ENCODE measurements around the gene MYT1.

The MYT1 gene

DNA sequence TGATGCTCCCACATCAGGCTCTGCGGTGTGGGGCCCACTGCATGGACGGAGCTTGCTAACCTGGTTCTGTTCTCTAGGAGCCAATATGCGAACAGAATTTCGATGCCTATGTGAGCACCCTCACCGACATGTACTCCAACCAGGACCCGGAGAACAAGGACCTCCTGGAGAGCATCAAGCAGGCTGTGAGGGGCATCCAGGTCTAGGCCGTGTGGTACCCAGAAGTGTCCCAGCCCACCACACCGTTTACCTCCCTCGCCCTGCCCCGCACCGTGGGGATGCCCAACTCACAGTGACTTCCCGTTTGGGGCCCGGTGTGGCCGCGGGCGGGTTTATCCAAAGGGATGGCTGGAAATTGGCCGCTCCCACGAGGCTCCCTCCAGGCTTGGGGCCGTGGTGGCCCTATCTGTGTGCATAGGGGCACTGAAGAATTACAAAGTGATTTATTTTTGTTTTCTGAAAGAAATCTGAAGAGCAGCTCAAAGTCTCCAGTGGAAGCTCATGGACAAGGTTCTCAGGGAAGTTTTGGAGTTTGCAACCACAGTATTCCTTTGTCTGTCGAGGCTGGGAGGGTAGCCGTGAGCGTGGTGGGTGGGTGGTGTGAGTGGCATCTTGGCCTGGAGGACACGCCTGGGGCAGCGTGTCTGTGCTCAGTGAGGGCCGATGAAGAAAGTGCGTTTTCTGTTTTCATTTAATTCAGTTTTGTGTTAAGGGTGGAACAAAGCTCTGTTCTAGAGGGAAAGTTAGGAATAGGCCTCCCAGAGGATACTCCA lies 76.2 kb downstream of the MYT1 start:
- Histone ChIP-seq H2BK12ac (ENCODE audit: low read length) (no peak overlapping the region), H3K9ac (ENCODE audit: low read depth, low read length, poor library complexity) (no peak overlapping the region), H3K4me3 (ENCODE audit: low read length in 2 of 2) (no peak overlapping the region), H2BK15ac (ENCODE audit: low read length) (no peak overlapping the region), H3K18ac (ENCODE audit: low read length) (peak overlapping the region; percentile 23), H3K27ac (replicated peaks; ENCODE audit: low read length) (no peak overlapping the region), H3K23ac (ENCODE audit: low read depth, low read length, poor library complexity) (no peak overlapping the region), H2BK120ac (ENCODE audit: low read depth, low read length) (no peak overlapping the region), H3K79me1 (ENCODE audit: low read depth, low read length) (no peaks in the 10 kb centered on the region), H4K91ac (ENCODE audit: low read depth, low read length, poor library complexity) (no peak overlapping the region), H3K4me1 (ENCODE audit: control insufficient read depth in 2 of 2, insufficient read depth in 1 of 2, low read depth in 1 of 2, low read length in 2 of 2) (peaks cover 3 to 10% of the 10 kb centered on the region in 2 donors), H2AFZ (ENCODE audit: low read length) (no peak overlapping the region), H3K4me2 (ENCODE audit: insufficient read depth, low read length, poor library complexity, severe bottlenecking) (no peak overlapping the region), H2AK5ac (ENCODE audit: low read depth, low read length) (no peak overlapping the region), H3K4ac (ENCODE audit: low read length) (no peak overlapping the region), H3K27me3 (ENCODE audit: control insufficient read depth in 3 of 3, insufficient read depth in 3 of 3, low read depth in 1 of 3, low read length in 3 of 3) (peaks cover 0 to 11% (median 0%) of the 10 kb centered on the region in 3 experiments), H2BK5ac (ENCODE audit: low read length) (no peak overlapping the region), H3K9me3 (replicated peaks in 1 of 2; ENCODE audit: control insufficient read depth in 2 of 2, insufficient read depth in 1 of 2, low read depth in 1 of 2, low read length in 2 of 2) (peaks cover 6 to 12% of the 10 kb centered on the region in 2 donors), H4K8ac (ENCODE audit: low read depth, low read length) (no peak overlapping the region), H3K36me3 (replicated peaks in 1 of 2; ENCODE audit: control insufficient read depth in 2 of 2, insufficient read depth in 2 of 2, low read length in 2 of 2) (peaks cover 0 to 2% of the 10 kb centered on the region in 2 donors), H3K14ac (ENCODE audit: low read length) (no peak overlapping the region)
- no CpG with 5 or more reads among the region's 26 CpGs for WGBS, 2 donors (ENCODE audit: extremely low coverage in 2 of 2, insufficient read length in 2 of 2, insufficient replicate concordance in 1 of 2)
- DNase-seq (ENCODE audit: low spot score): no peak

DNA sequence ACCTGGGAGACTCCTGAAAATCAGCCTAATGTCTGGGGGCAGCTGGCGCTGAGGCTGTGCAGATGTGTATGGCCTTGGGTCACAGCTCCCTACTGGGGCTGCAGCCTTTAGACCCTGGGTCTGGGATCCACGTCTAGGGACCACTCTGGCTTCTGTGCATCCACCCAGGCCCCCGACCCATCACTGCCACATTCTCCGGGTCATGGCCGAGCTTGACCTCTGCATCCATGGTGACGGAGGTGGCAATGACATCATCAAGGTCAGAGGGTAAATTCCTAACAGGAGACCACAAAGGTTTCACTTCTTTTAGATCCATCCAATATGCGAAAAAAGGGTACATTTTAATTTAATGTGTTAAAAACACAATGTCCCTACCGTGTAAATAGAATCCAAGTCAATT lies 76.8 kb downstream of the MYT1 start:
- Histone ChIP-seq H2BK15ac (ENCODE audit: low read length) (no peak overlapping the region), H3K14ac (ENCODE audit: low read length) (peak overlapping the region; percentile 31), H2AFZ (ENCODE audit: low read length) (no peak overlapping the region), H3K18ac (ENCODE audit: low read length) (no peak overlapping the region), H3K27me3 (ENCODE audit: control insufficient read depth in 3 of 3, insufficient read depth in 3 of 3, low read depth in 1 of 3, low read length in 3 of 3) (peaks cover 0 to 14% (median 0%) of the 10 kb centered on the region in 3 experiments), H3K27ac (replicated peaks; ENCODE audit: low read length) (no peak overlapping the region), H3K4ac (ENCODE audit: low read length) (no peak overlapping the region), H3K79me1 (ENCODE audit: low read depth, low read length) (no peaks in the 10 kb centered on the region), H2BK5ac (ENCODE audit: low read length) (no peak overlapping the region), H3K4me1 (ENCODE audit: control insufficient read depth in 2 of 2, insufficient read depth in 1 of 2, low read depth in 1 of 2, low read length in 2 of 2) (peaks cover 3 to 10% of the 10 kb centered on the region in 2 donors), H3K4me3 (ENCODE audit: low read length in 2 of 2) (no peak overlapping the region), H3K9me3 (replicated peaks in 1 of 2; ENCODE audit: control insufficient read depth in 2 of 2, insufficient read depth in 1 of 2, low read depth in 1 of 2, low read length in 2 of 2) (peaks cover 6 to 12% of the 10 kb centered on the region in 2 donors), H2BK120ac (ENCODE audit: low read depth, low read length) (no peak overlapping the region), H4K8ac (ENCODE audit: low read depth, low read length) (no peak overlapping the region), H4K91ac (ENCODE audit: low read depth, low read length, poor library complexity) (no peak overlapping the region), H3K23ac (ENCODE audit: low read depth, low read length, poor library complexity) (no peak overlapping the region), H2BK12ac (ENCODE audit: low read length) (no peak overlapping the region), H3K4me2 (ENCODE audit: insufficient read depth, low read length, poor library complexity, severe bottlenecking) (no peak overlapping the region), H2AK5ac (ENCODE audit: low read depth, low read length) (no peak overlapping the region), H3K9ac (ENCODE audit: low read depth, low read length, poor library complexity) (no peak overlapping the region), H3K36me3 (replicated peaks in 1 of 2; ENCODE audit: control insufficient read depth in 2 of 2, insufficient read depth in 2 of 2, low read length in 2 of 2) (peaks cover 0 to 2% of the 10 kb centered on the region in 2 donors)
- WGBS, 2 donors (ENCODE audit: extremely low coverage in 2 of 2, insufficient read length in 2 of 2, insufficient replicate concordance in 1 of 2): no CpG with 5 or more reads among the region's 8 CpGs
- DNase-seq (ENCODE audit: low spot score): no peak

DNA sequence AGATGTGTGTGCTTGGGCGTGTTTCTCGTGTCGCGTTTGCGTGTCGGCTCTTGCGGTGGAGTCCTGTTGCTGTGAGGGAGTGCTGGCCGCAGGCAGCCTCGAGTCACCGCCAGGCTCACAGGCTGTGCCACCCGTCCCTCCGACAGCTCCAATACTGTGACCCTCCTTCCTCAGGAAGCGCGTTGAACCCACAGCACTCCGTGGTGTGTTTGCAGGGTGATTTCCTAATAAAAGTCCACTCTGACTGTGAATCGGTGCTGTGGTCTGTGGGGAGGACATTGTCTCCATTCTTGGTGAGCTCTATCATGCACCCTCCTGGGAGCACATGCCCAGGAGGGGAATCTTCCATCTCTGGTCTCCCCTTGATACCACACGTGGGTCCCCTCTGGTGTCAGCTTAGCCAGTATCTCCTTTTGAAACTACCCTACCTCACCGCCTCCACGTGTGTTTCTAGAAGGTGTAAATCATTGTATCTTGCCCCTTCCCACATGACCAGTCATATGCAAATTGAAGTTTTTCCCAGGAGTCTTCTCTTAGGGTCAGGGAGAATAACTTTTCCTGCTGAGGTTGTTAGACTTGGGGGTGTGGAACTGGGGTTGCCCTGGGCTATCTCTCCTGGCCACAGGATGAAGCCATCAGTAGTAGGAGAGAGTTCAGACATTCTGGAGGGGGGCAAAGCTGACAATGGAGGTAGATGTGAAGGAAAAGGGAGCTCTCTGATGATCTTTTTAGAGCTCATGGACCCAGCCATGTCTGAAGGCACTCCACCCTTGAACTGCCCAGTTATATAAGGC lies 77.9 kb downstream of the MYT1 start:
- Histone ChIP-seq H3K79me1 (ENCODE audit: low read depth, low read length) (no peaks in the 10 kb centered on the region), H3K4me2 (ENCODE audit: insufficient read depth, low read length, poor library complexity, severe bottlenecking) (no peak overlapping the region), H3K4me1 (ENCODE audit: control insufficient read depth in 2 of 2, insufficient read depth in 1 of 2, low read depth in 1 of 2, low read length in 2 of 2) (peaks cover 3 to 10% of the 10 kb centered on the region in 2 donors), H3K36me3 (replicated peaks in 1 of 2; ENCODE audit: control insufficient read depth in 2 of 2, insufficient read depth in 2 of 2, low read length in 2 of 2) (peaks cover 0 to 2% of the 10 kb centered on the region in 2 donors), H3K23ac (ENCODE audit: low read depth, low read length, poor library complexity) (no peak overlapping the region), H4K8ac (ENCODE audit: low read depth, low read length) (no peak overlapping the region), H2AK5ac (ENCODE audit: low read depth, low read length) (no peak overlapping the region), H3K27me3 (ENCODE audit: control insufficient read depth in 3 of 3, insufficient read depth in 3 of 3, low read depth in 1 of 3, low read length in 3 of 3) (peaks cover 0 to 20% (median 2%) of the 10 kb centered on the region in 3 experiments), H3K9ac (ENCODE audit: low read depth, low read length, poor library complexity) (no peak overlapping the region), H2AFZ (ENCODE audit: low read length) (no peak overlapping the region), H2BK12ac (ENCODE audit: low read length) (no peak overlapping the region), H2BK120ac (ENCODE audit: low read depth, low read length) (no peak overlapping the region), H3K18ac (ENCODE audit: low read length) (no peak overlapping the region), H2BK5ac (ENCODE audit: low read length) (no peak overlapping the region), H3K4me3 (ENCODE audit: low read length in 2 of 2) (no peak overlapping the region), H3K14ac (ENCODE audit: low read length) (no peak overlapping the region), H4K91ac (ENCODE audit: low read depth, low read length, poor library complexity) (no peak overlapping the region), H2BK15ac (ENCODE audit: low read length) (no peak overlapping the region), H3K9me3 (replicated peaks in 1 of 2; ENCODE audit: control insufficient read depth in 2 of 2, insufficient read depth in 1 of 2, low read depth in 1 of 2, low read length in 2 of 2) (peaks cover 6 to 10% of the 10 kb centered on the region in 2 donors), H3K4ac (ENCODE audit: low read length) (no peak overlapping the region), H3K27ac (replicated peaks; ENCODE audit: low read length) (no peak overlapping the region)
- DNase-seq (ENCODE audit: low spot score): no peak
- WGBS, 2 donors (ENCODE audit: extremely low coverage in 2 of 2, insufficient read length in 2 of 2, insufficient replicate concordance in 1 of 2): no CpG with 5 or more reads among the region's 19 CpGs
